ENCODE results near the gene FBXW11.

GRCh38 chr5:171899792-171900191 is 106.6 kb downstream of the FBXW11 start:
- TF ChIP-seq, protein P1, sequence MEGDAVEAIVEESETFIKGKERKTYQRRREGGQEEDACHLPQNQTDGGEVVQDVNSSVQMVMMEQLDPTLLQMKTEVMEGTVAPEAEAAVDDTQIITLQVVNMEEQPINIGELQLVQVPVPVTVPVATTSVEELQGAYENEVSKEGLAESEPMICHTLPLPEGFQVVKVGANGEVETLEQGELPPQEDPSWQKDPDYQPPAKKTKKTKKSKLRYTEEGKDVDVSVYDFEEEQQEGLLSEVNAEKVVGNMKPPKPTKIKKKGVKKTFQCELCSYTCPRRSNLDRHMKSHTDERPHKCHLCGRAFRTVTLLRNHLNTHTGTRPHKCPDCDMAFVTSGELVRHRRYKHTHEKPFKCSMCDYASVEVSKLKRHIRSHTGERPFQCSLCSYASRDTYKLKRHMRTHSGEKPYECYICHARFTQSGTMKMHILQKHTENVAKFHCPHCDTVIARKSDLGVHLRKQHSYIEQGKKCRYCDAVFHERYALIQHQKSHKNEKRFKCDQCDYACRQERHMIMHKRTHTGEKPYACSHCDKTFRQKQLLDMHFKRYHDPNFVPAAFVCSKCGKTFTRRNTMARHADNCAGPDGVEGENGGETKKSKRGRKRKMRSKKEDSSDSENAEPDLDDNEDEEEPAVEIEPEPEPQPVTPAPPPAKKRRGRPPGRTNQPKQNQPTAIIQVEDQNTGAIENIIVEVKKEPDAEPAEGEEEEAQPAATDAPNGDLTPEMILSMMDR (IDR thresholded peaks at IDR 0.05 in 2 of 3, conservative IDR thresholded peaks at IDR 0.05 in 1 of 3; ENCODE audit: borderline replicate concordance in 1 of 3, insufficient read depth in 1 of 3, low read depth in 2 of 3, low read length in 2 of 3) = no peak
- TF ChIP-seq EZH2phosphoT487 (IDR thresholded peaks at IDR 0.05; ENCODE audit: borderline replicate concordance) (no peak), CEBPB (IDR thresholded peaks at IDR 0.05; ENCODE audit: low read depth) (no peak), EGR1 (IDR thresholded peaks at IDR 0.05; ENCODE audit: low read depth) (no peak), MAX (IDR thresholded peaks at IDR 0.05) (no peak), SIN3A (IDR thresholded peaks at IDR 0.05; ENCODE audit: low read depth) (no peak)
